Suprapubic skin (tissue), 4 donors: ENCODE data around the gene NMS.

ENCODE experiments used
- EP300 ChIP-seq: sonication (generic); formaldehyde crosslinking; IDR thresholded peaks from one replicate; pipeline ENCODE4 v1.6.1; 2017; ENCODE audit warnings: antibody characterized with exemption
- POLR2A ChIP-seq, 2 donors: fragments of 450-650 bp; IDR thresholded peaks; one replicate each; pipeline ENCODE4 v1.6.1; 2017; ENCODE audit warnings: antibody characterized with exemption in 2 of 2, mild to moderate bottlenecking in 2 of 2, moderate library complexity in 2 of 2
- POLR2AphosphoS5 ChIP-seq, 3 donors: sonication (generic); formaldehyde crosslinking; IDR thresholded peaks; one replicate each; pipeline ENCODE4 v1.6.1; 2017; ENCODE audit warnings: antibody characterized with exemption in 3 of 3
- TF ChIP-seq, protein P1 (sequence below), 2 donors: fragments of 200-600 bp in 1 of 2; fragments of 450-650 bp in 1 of 2; sonication (generic) in 1 of 2; IDR thresholded peaks; one replicate each; pipeline ENCODE4 v1.5.1; 2016 to 2019; ENCODE audit warnings: antibody characterized with exemption in 2 of 2, mild to moderate bottlenecking in 1 of 2, moderate library complexity in 1 of 2

DNA sequence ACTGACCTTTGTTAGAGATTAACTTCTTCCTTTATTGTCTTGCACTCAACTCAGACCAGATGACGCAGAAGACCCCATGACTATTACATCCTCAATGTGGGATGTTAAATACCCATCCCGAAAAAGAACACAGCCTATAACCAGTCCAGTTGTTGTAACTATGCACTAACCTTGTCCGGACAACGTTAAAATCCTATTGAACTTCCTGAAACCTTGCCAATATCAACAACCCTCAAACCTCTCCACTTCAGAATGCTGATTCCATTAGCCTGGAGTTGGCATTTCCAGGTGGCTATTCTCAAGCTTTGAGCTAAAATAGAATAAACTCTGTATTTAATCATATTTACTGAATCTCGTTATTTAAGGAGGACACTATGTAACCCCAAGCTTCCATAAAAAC is 13.6 kb downstream of the NMS start:
- TF ChIP-seq POLR2A (IDR thresholded peaks at IDR 0.05) (no peak), POLR2AphosphoS5 (IDR thresholded peaks at IDR 0.05) (no peak), EP300 (no peak)
- TF ChIP-seq, protein P1, sequence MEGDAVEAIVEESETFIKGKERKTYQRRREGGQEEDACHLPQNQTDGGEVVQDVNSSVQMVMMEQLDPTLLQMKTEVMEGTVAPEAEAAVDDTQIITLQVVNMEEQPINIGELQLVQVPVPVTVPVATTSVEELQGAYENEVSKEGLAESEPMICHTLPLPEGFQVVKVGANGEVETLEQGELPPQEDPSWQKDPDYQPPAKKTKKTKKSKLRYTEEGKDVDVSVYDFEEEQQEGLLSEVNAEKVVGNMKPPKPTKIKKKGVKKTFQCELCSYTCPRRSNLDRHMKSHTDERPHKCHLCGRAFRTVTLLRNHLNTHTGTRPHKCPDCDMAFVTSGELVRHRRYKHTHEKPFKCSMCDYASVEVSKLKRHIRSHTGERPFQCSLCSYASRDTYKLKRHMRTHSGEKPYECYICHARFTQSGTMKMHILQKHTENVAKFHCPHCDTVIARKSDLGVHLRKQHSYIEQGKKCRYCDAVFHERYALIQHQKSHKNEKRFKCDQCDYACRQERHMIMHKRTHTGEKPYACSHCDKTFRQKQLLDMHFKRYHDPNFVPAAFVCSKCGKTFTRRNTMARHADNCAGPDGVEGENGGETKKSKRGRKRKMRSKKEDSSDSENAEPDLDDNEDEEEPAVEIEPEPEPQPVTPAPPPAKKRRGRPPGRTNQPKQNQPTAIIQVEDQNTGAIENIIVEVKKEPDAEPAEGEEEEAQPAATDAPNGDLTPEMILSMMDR (IDR thresholded peaks at IDR 0.05) = no peak
